Measurements from ENCODE around the gene LHPP. TPM values are rescaled to one million over a fixed set of nuclear protein-coding genes. Genes with fewer than 3 reads are reported as not detected.

The LHPP gene
- total RNA-seq, 1 experiment from 2014 or later: 3.7 TPM

GRCh38 chr10:124544711-124545110 is 83.1 kb downstream of the LHPP start:
- no peaks in the 10 kb centered on the region for H3K27me3 Mint-ChIP-seq (ENCODE audit: insufficient read depth, unreplicated experiment)
- no peak for TF ChIP-seq CTCF (IDR thresholded peaks at IDR 0.05; ENCODE audit: unreplicated experiment)
- H3K4me1 Mint-ChIP-seq (ENCODE audit: insufficient read depth, unreplicated experiment): no peaks in the 10 kb centered on the region
- H3K27ac Mint-ChIP-seq (ENCODE audit: low read depth, unreplicated experiment): no peak overlapping the region
- no TSS peak for BruUV-seq (replicated peaks)
- intact Hi-C loops (cut with micrococcal nuclease): no loop called here
- CTCF ChIA-PET: interaction anchor here (0.5 to 2.6 kb wide), 3 partner anchors 18 to 210 kb away, joined by 4 to 10 read pairs (median 4); no protein-coding TSS in a partner anchor
- H3K9me3 Mint-ChIP-seq (ENCODE audit: unreplicated experiment): no peaks in the 10 kb centered on the region
- no peak overlapping the region for H3K4me3 Mint-ChIP-seq (ENCODE audit: unreplicated experiment)
- H3K36me3 Mint-ChIP-seq (ENCODE audit: insufficient read depth, unreplicated experiment): no peaks in the 10 kb centered on the region
- POLR2A ChIA-PET: no interaction called here
- no peak for DNase-seq (ENCODE audit: unreplicated experiment)

GRCh38 chr10:124545351-124546054 is 83.9 kb downstream of the LHPP start:
- Mint-ChIP-seq H3K4me3 (ENCODE audit: unreplicated experiment) (no peak overlapping the region), H3K27me3 (ENCODE audit: insufficient read depth, unreplicated experiment) (no peaks in the 10 kb centered on the region), H3K4me1 (ENCODE audit: insufficient read depth, unreplicated experiment) (no peaks in the 10 kb centered on the region), H3K9me3 (ENCODE audit: unreplicated experiment) (no peaks in the 10 kb centered on the region), H3K27ac (ENCODE audit: low read depth, unreplicated experiment) (no peak overlapping the region), H3K36me3 (ENCODE audit: insufficient read depth, unreplicated experiment) (no peaks in the 10 kb centered on the region)
- no peak for TF ChIP-seq CTCF (IDR thresholded peaks at IDR 0.05; ENCODE audit: unreplicated experiment)
- ChIA-PET POLR2A (interaction anchor here (0.7 kb wide), 1 partner anchor 8 kb away, joined by 3 read pairs; no protein-coding TSS in a partner anchor), CTCF (interaction anchor here (2.6 kb wide), 1 partner anchor 195 kb away, joined by 10 read pairs; no protein-coding TSS in a partner anchor)
- DNase-seq (ENCODE audit: unreplicated experiment): no peak
- no TSS peak for BruUV-seq (replicated peaks)
- intact Hi-C loops (cut with micrococcal nuclease): no loop called here

- POLR2A ChIA-PET: interaction anchor here (0.7 kb wide), 1 partner anchor 8 kb away, joined by 3 read pairs; no protein-coding TSS in a partner anchor
- Mint-ChIP-seq H3K9me3 (ENCODE audit: unreplicated experiment) (no peaks in the 10 kb centered on the region), H3K4me1 (ENCODE audit: insufficient read depth, unreplicated experiment) (no peaks in the 10 kb centered on the region), H3K27me3 (ENCODE audit: insufficient read depth, unreplicated experiment) (no peaks in the 10 kb centered on the region), H3K4me3 (ENCODE audit: unreplicated experiment) (no peak overlapping the region), H3K36me3 (ENCODE audit: insufficient read depth, unreplicated experiment) (no peaks in the 10 kb centered on the region), H3K27ac (ENCODE audit: low read depth, unreplicated experiment) (no peak overlapping the region)
- TF ChIP-seq CTCF (IDR thresholded peaks at IDR 0.05; ENCODE audit: unreplicated experiment): no peak
- intact Hi-C loops (cut with micrococcal nuclease): no loop called here
- DNase-seq (ENCODE audit: unreplicated experiment): no peak
- no TSS peak for BruUV-seq (replicated peaks)
- CTCF ChIA-PET: interaction anchor here (0.6 to 2.6 kb wide), 5 partner anchors 16 to 195 kb away, joined by 3 to 10 read pairs (median 3); no protein-coding TSS in a partner anchor
Measured at GRCh38 chr10:124546055-124546369, 84.4 kb downstream of the LHPP start.

- DNase-seq (ENCODE audit: unreplicated experiment): no peak
- Mint-ChIP-seq H3K9me3 (ENCODE audit: unreplicated experiment) (no peaks in the 10 kb centered on the region), H3K4me1 (ENCODE audit: insufficient read depth, unreplicated experiment) (no peaks in the 10 kb centered on the region), H3K36me3 (ENCODE audit: insufficient read depth, unreplicated experiment) (no peaks in the 10 kb centered on the region), H3K27me3 (ENCODE audit: insufficient read depth, unreplicated experiment) (no peaks in the 10 kb centered on the region), H3K4me3 (ENCODE audit: unreplicated experiment) (no peak overlapping the region), H3K27ac (ENCODE audit: low read depth, unreplicated experiment) (no peak overlapping the region)
- ChIA-PET CTCF (interaction anchor here (0.6 to 2.6 kb wide), 5 partner anchors 17 to 194 kb away, joined by 3 to 10 read pairs (median 3); no protein-coding TSS in a partner anchor), POLR2A (no interaction called here)
- no TSS peak for BruUV-seq (replicated peaks)
- intact Hi-C loops (cut with micrococcal nuclease): no loop called here
- TF ChIP-seq CTCF (IDR thresholded peaks at IDR 0.05; ENCODE audit: unreplicated experiment): no peak
Measured at GRCh38 chr10:124546957-124547646, 85.5 kb downstream of the LHPP start.
